IPS-18a (cell line): ENCODE results near the gene CDK12.
"Not testable (repeated sequence)": the region's sequence is repeated elsewhere in the genome, so short reads cannot be mapped to it uniquely, and the experiment has no call there.

ENCODE experiments used
- H3K27ac ChIP-seq: one replicate; pipeline ENCODE4 v1.5.1; 2013; ENCODE audit warnings: low read length
- H3K27me3 ChIP-seq: one replicate; pipeline ENCODE4 v1.6.1; 2013; ENCODE audit warnings: mild to moderate bottlenecking, low read length; ENCODE audit not compliant: control insufficient read depth, insufficient read depth
- H3K36me3 ChIP-seq: one replicate; pipeline ENCODE4 v1.6.1; 2013; ENCODE audit warnings: low read depth, low read length; ENCODE audit not compliant: control insufficient read depth
- H3K4me1 ChIP-seq: one replicate; pipeline ENCODE4 v1.6.1; 2013; ENCODE audit warnings: low read depth, low read length; ENCODE audit not compliant: control insufficient read depth
- H3K4me3 ChIP-seq: one replicate; pipeline ENCODE4 v1.5.1; 2013; ENCODE audit warnings: low read length
- H3K9ac ChIP-seq: one replicate; pipeline ENCODE4 v1.6.1; 2013; ENCODE audit warnings: mild to moderate bottlenecking, low read length, moderate library complexity
- H3K9me3 ChIP-seq: one replicate; pipeline ENCODE4 v1.6.1; 2013; ENCODE audit warnings: low read depth, low read length; ENCODE audit not compliant: control insufficient read depth

Gene CDK12

GRCh38 chr17:39464639-39465181, 3.4 kb downstream of the CDK12 start:
- not testable (repeated sequence) for H3K27ac ChIP-seq, H3K27me3 ChIP-seq, H3K4me1 ChIP-seq, H3K9me3 ChIP-seq, H3K36me3 ChIP-seq
- Histone ChIP-seq H3K4me3 (peak overlapping the region; percentile 99), H3K9ac (peak overlapping the region; percentile 99)

- not testable (repeated sequence) for H3K4me1 ChIP-seq, H3K27ac ChIP-seq, H3K4me3 ChIP-seq, H3K27me3 ChIP-seq, H3K9ac ChIP-seq, H3K9me3 ChIP-seq
- H3K36me3 ChIP-seq = peaks cover 31% of the 10 kb centered on the region
Measured at GRCh38 chr17:39468610-39469009, 7.3 kb downstream of the CDK12 start.

- Histone ChIP-seq H3K4me3 (no peak overlapping the region), H3K36me3 (peaks cover 39% of the 10 kb centered on the region), H3K27ac (no peak overlapping the region), H3K4me1 (no peaks in the 10 kb centered on the region), H3K9ac (no peak overlapping the region), H3K27me3 (no peaks in the 10 kb centered on the region), H3K9me3 (no peaks in the 10 kb centered on the region)
Measured at GRCh38 chr17:39473310-39473709, 12.0 kb downstream of the CDK12 start.

- H3K4me3 ChIP-seq, H3K27me3 ChIP-seq, H3K4me1 ChIP-seq, H3K9me3 ChIP-seq, H3K9ac ChIP-seq, H3K27ac ChIP-seq: not testable (repeated sequence)
- H3K36me3 ChIP-seq = peaks cover 12% of the 10 kb centered on the region
Measured at GRCh38 chr17:39479631-39480030, 18.3 kb downstream of the CDK12 start.

GRCh38 chr17:39483506-39483905, 22.2 kb downstream of the CDK12 start:
- Histone ChIP-seq H3K4me3 (no peak overlapping the region), H3K36me3 (peaks cover 16% of the 10 kb centered on the region), H3K9ac (no peak overlapping the region), H3K27me3 (no peaks in the 10 kb centered on the region), H3K4me1 (no peaks in the 10 kb centered on the region), H3K9me3 (no peaks in the 10 kb centered on the region), H3K27ac (no peak overlapping the region)

- Histone ChIP-seq H3K4me3 (no peak overlapping the region), H3K36me3 (peaks cover 15% of the 10 kb centered on the region), H3K27ac (no peak overlapping the region), H3K4me1 (no peaks in the 10 kb centered on the region), H3K9ac (no peak overlapping the region), H3K27me3 (no peaks in the 10 kb centered on the region), H3K9me3 (no peaks in the 10 kb centered on the region)
Measured at GRCh38 chr17:39484178-39484577, 22.9 kb downstream of the CDK12 start.

- no peak overlapping the region for H3K27ac ChIP-seq
- no peak overlapping the region for H3K4me3 ChIP-seq
- peaks cover 15% of the 10 kb centered on the region for H3K36me3 ChIP-seq
- no peak overlapping the region for H3K9ac ChIP-seq
- no peaks in the 10 kb centered on the region for H3K27me3 ChIP-seq
- H3K9me3 ChIP-seq = no peaks in the 10 kb centered on the region
- no peaks in the 10 kb centered on the region for H3K4me1 ChIP-seq
Measured at GRCh38 chr17:39485555-39485954, 24.3 kb downstream of the CDK12 start.

GRCh38 chr17:39486242-39486641, 25.0 kb downstream of the CDK12 start:
- H3K4me1 ChIP-seq = no peaks in the 10 kb centered on the region
- H3K36me3 ChIP-seq = peaks cover 20% of the 10 kb centered on the region
- H3K4me3 ChIP-seq = no peak overlapping the region
- no peak overlapping the region for H3K27ac ChIP-seq
- no peaks in the 10 kb centered on the region for H3K9me3 ChIP-seq
- H3K9ac ChIP-seq = no peak overlapping the region
- H3K27me3 ChIP-seq = no peaks in the 10 kb centered on the region

- not testable (repeated sequence) for H3K4me3 ChIP-seq, H3K9me3 ChIP-seq, H3K27ac ChIP-seq, H3K4me1 ChIP-seq, H3K27me3 ChIP-seq, H3K9ac ChIP-seq
- H3K36me3 ChIP-seq = peaks cover 26% of the 10 kb centered on the region
Measured at GRCh38 chr17:39487490-39487889, 26.2 kb downstream of the CDK12 start.

GRCh38 chr17:39487946-39488345, 26.7 kb downstream of the CDK12 start:
- H3K4me1 ChIP-seq = no peaks in the 10 kb centered on the region
- no peaks in the 10 kb centered on the region for H3K27me3 ChIP-seq
- H3K9ac ChIP-seq = no peak overlapping the region
- no peak overlapping the region for H3K4me3 ChIP-seq
- H3K9me3 ChIP-seq = no peaks in the 10 kb centered on the region
- H3K27ac ChIP-seq = no peak overlapping the region
- H3K36me3 ChIP-seq = peaks cover 30% of the 10 kb centered on the region

- H3K9ac ChIP-seq, H3K27ac ChIP-seq, H3K4me3 ChIP-seq, H3K27me3 ChIP-seq, H3K9me3 ChIP-seq, H3K4me1 ChIP-seq: not testable (repeated sequence)
- H3K36me3 ChIP-seq = peaks cover 71% of the 10 kb centered on the region
Measured at GRCh38 chr17:39496921-39497320, 35.6 kb downstream of the CDK12 start.

GRCh38 chr17:39507511-39507910, 46.2 kb downstream of the CDK12 start:
- Histone ChIP-seq H3K27me3 (no peaks in the 10 kb centered on the region), H3K27ac (no peak overlapping the region), H3K36me3 (peaks cover 60% of the 10 kb centered on the region), H3K4me3 (no peak overlapping the region), H3K9ac (no peak overlapping the region), H3K4me1 (no peaks in the 10 kb centered on the region), H3K9me3 (no peaks in the 10 kb centered on the region)
